Stimulated activated CD8-positive, alpha-beta memory T cell treated with anti-CD3 and anti-CD28 coated beads, Interleukin-7, amount 100 ng/mL, for 4 hours (primary cell): ENCODE results near the gene C16orf86.

Experiments
- DNase-seq, 2 donors: peaks; one replicate each; pipeline ENCODE4 v3.0.0-alpha.2; 2020; ENCODE audit warnings: low read depth in 2 of 2

The C16orf86 gene, protein sequence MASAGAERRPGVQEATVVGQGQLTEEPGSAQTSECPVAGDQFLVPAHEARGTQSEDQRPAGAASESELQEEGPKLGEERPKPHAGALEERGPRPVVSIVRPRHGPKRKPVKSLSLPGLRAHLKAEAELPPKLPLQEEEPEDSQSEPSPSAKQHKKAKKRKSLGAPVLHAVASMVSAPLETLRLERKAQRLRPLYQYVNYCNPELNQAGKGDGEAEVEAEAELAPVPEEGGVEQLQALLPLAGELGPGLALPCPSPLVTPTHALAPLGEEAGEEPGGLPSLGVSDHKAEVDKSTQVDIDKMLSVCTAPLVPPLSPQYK

DNA sequence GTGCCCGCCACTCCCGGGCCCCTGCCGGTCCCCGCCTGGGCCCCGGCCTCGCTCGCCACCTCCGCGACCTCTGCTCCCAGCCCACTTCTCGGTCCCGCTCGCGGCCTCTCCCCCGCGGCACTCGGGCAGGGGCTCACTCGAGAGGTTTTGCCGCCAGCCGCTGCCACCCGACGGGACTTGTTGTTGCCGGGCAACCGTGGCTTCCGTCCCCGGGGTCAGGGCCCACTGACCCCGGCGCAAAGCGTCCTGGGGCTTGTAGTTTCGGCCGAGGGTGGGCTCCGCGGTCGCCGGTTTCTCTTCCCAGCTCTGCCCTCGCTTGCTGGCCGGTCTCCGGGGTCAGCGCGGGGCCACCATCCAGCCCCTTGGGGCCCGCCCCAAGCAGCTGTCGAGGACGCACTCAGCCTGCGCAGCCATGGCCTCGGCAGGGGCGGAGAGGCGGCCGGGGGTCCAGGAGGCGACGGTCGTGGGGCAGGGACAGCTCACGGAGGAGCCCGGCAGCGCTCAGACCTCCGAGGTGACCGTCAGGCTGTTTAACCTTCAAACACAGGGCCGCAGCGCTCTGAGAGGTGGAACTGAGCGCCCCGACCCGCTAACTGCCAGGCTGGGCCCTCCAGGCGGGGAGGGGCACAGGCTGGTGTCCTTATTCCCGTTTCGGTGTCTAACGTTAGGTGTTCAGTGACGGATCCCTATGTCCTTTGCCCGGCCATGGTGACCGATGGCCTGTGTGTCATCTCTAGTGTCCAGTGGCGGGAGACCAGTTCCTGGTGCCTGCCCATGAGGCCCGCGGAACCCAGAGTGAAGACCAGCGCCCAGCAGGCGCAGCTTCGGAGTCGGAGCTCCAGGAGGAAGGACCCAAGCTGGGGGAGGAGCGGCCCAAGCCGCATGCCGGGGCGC, at the start of gene C16orf86, which contains the start of gene ENKD1:
Gene C16orf86, plus strand, starts transcription at position 256 of the 894 bp plus-strand sequence. Its CDS starts 157 bp downstream, at position 413.
Gene ENKD1, minus strand, starts transcription at position 192 of the 894 bp plus-strand sequence. CDS start 308 bp downstream, outside the sequence.
- DNase-seq, result peak; percentile 59 to 75

DNA sequence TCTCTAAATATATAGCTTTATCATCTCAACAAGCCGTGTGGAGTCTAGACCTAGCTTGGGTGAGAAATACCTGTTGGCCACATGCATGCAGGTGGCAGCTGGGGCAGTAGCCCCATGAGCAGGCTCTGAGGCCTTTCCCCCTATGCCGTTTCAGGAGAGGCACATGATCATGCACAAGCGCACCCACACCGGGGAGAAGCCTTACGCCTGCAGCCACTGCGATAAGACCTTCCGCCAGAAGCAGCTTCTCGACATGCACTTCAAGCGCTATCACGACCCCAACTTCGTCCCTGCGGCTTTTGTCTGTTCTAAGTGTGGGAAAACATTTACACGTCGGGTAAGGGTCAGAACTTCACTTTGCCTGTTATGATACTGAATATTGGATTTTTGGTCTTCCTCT, 38.4 kb upstream of the C16orf86 start:
- DNase-seq, result no peak

DNA sequence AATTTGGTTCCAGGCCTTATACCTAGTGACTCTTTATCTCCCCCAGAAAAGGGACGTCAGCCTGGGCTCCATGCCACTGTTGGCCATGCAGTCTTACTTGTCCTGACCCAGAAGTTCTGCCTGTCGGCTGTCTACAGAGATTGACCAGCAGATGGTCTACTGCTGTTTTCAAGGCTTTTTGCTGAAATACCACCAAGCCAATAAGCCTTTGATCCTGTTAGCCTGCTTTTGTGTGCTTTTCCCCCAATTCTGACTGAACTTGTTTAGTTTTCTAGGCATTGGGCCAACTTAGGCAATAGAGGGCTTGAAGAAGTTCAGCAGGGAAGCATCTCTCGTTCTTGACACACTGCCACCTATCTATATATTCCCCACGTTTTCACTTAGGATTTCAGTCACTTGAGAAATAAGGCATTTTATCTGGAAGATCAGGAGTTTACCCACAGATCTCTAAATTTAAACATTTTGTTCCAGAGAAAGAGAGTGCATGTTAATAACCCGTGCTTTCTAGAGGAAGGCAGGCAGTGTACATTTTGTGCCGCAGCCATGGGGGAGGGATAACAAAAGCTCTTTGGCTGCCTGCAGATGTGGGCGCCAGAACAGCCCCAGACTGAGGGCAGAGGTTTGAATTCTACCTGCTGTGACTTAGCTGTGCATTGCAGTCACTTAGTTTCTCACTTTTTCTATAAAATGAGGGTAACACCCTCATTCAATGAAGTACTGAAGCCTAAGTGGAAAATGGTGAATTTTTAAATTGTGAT, 34.0 kb upstream of the C16orf86 start:
- DNase-seq, result no peak

DNA sequence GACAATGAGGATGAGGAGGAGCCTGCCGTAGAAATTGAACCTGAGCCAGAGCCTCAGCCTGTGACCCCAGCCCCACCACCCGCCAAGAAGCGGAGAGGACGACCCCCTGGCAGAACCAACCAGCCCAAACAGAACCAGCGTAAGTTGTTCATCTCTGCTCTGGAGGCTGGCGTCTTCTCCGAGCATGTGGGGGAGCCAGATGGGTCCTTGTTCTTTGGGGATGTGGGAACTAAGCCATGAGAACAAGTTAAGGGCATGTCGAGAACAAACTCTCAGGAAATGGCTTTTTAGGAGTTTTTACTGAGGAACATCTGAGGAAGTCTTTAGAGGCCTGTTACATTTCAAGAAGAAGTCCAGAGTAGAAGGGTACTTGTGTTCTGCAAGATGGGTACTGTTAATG, 29.9 kb upstream of the C16orf86 start:
- no peak for DNase-seq

DNA sequence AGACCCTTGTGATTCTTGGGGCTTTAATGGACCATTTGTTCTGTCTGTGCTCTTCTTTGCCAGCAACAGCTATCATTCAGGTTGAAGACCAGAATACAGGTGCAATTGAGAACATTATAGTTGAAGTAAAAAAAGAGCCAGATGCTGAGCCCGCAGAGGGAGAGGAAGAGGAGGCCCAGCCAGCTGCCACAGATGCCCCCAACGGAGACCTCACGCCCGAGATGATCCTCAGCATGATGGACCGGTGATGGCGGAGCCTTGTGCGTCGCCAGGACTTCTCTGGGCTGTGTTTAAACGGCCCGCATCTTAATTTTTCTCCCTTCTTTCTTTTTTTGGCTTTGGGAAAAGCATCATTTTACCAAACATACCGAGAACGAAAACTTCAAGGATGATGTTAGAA, 29.0 kb upstream of the C16orf86 start:
- DNase-seq, result no peak

DNA sequence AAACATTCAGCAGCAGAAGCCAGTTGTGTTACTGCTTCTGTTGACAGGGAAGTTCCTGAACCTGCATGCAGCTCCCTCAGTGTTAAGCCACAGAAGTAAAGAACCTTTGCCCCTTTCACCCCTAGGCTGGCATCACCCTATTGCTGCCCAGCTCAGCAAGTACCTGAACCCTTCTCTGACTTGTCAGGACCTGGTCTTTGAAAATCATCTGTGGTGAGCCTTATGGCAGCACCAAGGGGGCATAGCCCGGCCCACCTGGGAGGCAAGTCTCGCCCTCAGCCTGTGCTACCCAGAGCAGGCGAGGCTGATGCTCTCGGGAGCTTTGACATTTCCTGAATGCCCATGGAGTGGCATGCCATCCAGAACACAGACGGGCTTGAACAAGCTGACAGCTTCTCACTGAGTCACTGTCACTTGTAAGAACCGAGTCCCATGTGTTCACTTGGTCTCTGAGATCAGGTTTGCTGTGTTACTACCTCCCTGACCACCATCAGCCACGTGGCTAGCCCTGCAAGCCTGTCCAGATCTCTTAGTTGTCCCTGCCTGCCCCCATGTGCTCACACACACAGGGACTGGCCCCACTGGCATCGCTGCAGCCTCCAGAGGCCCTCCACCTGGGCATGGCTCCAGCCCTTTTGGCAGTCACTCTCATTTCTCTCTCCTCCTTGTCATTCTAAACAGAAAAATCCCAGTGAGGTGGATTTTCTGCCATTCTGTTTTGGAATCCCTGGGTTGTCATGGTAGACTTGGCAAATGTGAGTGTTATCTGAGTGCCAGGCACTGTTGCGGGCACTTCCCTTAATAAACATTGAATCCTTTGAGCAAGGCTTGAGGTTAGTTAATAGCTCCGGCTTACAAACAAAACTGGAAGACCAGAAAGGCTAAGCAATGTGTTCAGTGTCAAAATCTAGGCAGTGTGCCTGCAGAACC, 24.6 kb upstream of the C16orf86 start:
- DNase-seq, result no peak

DNA sequence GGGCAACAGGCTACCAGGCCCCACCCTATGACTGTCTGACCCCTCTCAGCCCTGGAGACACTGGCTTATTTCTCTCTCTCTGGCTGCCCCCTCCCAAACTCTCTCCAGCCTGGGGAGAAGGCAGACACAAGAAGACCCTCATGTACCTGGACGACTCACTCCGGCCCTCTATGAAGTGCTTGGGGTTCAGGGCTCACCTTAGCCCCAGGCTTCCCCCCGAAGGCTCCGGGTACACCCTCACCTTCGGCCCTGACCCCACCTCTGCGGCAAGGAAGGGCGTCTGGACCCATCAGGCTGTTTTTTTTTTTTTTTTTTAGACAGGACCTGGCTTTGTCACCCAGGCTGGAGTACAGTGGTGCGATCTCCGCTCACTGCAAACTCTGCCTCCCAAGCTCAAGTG, 22.6 kb upstream of the C16orf86 start:
- no peak for DNase-seq

DNA sequence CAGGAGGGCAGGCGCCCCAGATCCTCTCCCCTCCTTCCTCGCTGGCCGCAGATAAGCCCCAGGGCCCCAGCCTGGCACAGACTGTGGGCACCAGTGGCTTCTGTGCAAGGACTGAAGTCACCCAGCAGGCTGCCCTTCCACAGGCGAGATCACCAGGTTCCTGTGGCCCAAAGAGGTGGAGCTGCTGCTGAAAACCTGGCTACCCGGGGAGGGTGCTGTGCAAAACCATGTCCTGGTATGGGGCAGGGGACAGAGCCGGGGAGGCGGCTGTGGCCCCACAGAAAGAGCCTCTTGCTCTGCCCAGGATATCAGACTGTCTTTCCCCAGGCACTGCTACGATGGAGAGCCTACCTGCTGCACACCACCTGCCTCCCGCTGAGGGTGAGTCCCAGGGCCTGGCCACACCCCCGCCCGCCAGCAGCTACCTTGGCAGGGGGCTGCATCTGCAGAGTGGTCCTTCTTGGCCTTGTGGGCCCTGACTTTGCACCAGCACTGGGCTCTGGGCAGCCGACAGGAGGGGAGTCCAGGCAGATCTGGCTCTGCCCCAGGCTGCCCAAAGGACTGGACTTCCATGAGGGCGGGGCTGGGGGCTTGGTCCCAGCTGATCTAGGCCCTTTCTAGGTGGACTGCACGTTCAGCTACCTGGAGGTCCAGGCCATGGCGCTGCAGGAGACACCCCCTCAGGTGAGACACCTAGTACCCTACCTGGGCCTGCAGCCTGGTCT, 21.1 kb upstream of the C16orf86 start:
- no peak for DNase-seq

DNA sequence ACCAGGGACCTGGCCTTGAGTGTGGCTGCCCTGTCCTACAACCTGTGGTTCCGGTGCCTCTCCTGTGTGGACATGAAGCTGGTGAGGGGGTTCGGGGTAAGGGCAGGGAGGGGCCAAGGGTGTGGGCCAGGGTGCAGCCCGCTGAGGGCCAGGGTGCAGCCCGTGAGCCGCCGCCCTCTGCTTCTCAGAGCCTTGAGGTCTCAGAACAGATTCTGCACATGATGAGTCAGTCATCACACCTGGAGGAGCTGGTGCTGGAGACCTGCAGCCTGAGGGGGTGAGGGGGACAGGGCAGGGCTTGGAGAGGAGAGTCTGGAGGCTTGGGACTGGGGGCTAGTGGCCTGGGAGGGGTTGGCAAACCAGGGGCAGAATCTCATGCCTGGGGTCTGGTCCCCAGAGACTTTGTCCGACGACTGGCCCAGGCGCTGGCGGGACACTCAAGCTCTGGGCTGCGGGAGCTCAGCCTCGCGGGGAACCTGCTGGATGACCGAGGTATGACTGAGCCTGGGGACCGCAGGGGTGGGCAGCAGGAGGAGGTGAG, 19.4 kb upstream of the C16orf86 start:
- DNase-seq, result no peak

DNA sequence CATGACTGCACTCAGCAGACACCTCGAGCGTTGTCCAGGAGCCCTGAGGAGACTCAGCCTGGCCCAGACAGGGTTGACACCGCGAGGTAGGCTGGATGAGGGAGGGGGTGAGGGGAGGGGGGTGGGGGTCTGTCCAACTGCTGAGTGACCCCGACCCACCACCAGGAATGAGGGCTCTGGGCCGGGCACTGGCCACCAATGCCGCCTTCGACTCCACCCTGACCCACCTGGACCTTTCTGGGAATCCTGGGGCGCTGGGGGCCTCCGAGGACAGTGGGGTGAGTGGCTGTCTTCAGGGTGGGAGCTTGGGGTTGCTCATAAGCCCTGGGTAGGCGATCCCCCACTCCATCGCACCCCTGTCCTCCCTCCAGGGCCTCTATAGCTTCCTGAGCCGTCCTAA, 18.9 kb upstream of the C16orf86 start:
- no peak for DNase-seq

DNA sequence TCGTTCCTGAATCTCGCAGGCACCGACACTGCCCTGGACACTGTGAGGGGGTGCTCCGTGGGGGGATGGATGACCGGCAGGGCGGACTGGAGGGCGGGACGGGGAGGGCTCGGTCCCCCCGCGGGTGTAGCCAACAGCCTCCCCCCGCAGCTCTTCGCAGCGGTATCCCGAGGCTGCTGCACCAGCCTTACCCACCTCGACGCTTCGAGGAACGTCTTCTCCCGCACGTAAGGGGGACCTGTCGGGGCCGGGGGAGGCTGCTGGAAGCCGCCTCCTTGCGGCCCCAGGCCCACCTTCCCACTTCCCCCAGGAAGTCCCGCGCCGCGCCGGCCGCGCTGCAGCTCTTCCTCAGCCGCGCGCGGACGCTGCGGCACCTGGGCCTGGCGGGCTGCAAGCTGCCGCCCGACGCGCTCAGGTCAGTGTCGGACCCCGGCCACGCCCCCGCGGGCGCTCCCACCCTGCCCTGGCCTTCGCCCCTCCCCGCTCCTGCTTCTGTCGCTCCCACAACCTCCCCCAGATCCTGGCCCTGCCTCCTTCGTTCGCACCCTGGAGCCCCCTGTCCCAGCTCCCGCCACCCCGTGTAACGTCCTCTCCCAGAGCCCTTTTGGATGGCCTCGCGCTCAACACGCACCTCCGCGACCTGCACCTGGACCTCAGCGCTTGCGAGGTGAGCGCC, 18.4 kb upstream of the C16orf86 start:
- no peak for DNase-seq

DNA sequence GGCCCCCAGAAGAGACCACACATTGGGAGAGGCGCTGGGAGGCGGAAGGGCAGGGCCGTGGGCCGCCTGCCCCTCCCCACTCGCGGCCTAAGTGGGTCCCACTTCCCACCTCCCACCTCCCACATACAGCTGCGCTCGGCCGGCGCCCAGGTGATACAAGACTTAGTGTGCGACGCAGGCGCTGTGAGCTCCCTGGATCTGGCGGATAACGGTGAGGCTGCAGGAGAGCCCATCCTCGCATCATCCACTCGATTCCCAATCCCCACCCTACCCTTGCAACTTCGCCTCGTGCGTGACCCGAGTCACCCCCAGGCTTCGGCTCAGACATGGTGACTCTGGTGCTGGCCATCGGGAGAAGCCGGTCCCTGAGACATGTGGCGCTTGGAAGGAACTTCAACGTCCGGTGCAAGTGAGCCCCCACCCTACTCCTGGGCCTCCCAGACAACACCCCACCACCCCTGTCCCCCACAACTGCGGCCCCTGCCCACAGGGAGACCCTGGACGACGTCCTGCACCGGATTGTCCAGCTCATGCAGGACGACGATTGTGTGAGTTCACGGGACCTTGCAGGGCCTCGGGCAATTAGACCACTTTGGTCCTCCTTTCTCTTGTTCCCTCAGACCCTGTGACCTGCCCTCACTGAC, 17.7 kb upstream of the C16orf86 start:
- DNase-seq, result no peak

DNA sequence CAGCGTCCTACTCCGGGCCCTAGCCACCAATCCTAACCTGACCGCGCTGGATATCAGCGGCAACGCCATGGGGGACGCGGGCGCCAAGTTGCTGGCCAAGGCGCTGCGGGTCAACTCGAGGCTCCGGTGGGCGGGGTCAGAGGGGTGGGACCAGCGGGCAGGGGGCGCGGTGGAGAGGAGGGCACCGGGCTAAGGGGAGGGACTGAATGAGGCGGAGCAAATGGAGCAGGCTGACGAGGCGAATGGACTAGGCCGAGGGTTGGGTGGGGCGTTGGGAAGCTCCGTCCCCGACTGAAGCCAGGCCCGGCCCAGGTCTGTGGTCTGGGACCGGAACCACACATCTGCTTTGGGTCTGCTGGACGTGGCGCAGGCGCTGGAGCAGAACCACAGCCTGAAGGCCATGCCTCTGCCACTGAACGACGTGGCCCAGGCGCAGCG, 17.1 kb upstream of the C16orf86 start:
- DNase-seq, result no peak

DNA sequence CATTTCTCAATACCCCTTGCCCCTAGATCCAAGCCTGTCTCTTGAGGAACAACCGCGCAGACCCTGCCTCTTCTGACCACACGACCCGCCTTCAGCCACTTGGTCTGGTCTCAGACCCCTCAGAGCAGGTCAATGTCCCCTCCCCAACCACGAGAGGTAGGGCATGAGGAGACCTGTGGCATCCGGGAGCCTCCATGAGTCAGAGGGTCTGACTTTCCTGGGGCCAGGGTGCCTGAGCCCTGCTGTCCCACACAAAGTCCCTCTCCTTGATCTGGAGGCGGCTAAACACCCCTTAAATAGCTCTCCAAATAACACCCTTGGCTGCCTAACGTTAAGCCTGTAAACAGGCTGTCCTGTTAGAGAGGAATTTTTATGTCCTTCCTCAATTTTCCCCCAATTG, 16.6 kb upstream of the C16orf86 start:
- no peak for DNase-seq

DNA sequence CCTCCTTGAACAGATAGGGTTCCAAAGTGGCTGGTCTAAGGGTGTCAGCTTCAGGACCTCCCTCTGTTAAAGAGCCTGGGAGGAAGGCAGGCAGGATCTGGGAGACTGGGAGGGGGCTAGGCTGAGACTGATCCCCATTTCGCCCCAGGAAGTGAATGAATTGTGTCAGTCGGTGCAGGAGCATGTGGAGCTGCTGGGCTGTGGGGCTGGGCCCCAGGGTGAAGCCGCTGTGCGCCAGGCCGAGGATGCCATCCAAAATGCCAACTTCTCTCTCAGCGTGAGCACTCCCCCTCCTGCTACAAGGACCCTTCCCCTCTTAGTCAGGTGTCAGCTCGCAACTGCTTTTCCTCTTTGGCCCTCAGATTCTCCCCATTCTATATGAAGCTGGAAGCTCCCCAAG, 15.6 kb upstream of the C16orf86 start:
- DNase-seq, result no peak

DNA sequence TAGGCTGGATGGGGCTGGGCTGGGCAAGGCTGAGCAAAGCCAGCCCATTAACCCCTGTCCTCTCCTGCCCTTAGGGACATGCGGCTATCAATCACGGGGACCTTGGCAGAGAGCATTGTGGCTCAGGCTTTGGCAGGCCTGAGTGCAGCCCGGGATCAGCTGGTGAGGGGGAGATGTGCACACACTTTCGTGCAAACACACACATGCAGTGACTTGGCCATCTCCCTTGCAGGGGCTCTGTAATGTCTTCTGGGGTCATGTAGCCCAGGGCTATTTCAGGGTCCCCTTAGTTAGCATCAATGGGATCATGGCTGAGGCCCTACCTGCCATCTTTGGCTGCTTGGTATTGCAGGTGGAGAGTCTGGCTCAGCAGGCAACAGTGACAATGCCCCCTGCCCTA, 14.8 kb upstream of the C16orf86 start:
- DNase-seq, result no peak

DNA sequence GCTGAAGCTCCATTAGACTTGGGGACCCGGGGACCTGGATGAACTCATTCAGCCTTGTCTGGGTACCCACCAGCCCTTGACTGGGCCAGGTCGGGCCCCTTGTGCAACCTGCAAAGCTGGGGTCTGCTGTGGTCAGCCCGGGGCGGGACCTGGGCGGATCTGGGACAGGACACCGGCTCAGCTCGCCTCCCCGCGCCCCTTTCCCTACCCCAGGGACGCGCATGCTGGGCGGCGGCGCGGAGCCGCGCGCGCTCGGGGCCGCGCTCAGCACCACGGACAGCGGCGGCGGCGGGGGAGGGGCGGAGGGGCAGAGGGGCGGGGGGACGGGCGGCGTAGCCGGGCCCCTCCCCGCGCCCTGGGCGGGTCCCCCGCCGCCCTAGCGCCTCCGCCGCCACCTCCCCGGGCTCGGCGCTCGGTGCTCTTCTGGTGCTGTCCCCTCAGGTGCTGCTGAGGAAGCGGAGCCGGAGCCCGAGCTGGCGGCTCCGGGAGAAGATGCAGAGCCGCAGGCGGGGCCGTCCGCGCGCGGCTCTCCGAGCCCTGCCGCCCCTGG, 14.0 kb upstream of the C16orf86 start:
- no peak for DNase-seq

DNA sequence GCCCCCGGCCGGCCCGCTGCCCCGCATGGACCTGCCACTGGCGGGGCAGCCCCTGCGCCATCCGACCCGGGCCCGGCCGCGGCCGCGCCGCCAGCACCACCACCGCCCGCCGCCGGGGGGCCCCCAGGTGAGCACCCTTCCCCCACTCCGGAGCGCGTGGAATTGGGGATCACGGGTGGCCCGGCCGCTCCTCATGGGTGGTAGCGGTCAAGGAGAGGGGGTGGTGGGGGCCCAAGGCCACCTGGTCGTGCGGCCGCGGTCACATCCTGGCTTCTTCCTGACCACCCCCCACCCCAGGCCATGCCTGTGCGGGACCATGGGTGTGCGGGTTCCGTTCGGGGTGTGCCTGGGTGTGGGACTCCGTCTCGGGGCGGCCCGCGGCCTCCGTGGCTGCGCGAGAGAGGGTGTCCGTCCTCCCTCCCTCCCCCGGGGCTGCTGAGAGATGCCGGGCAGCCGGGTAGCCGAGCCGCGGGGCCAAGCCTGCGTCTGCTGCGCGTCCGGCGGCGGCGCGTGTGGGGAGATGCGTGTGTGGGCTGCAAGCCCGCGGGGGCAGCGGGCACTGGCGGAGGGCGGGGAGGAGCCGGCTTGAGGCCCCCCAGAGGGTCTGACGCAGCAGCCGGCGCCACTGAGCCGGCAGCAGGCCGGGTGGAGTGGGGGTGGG, 13.4 kb upstream of the C16orf86 start:
- no peak for DNase-seq
